Breast epithelium (tissue), 4 donors: ENCODE results near the gene TGM5. TPM values are rescaled to one million over a fixed set of nuclear protein-coding genes. Genes with fewer than 3 reads are reported as not detected.
A peak's percentile ranks its signal among the peaks of the same experiment; 100 is the strongest.
"Not testable (repeated sequence)": the region's sequence is repeated elsewhere in the genome, so short reads cannot be mapped to it uniquely, and the experiment has no call there.

Experiments
- DNase-seq, 2 donors: peaks; one replicate each; pipeline ENCODE4 v3.0.0-alpha.2; 2019; ENCODE audit warnings: low spot score in 2 of 2
- H3K27ac ChIP-seq, 2 donors: fragments of 200-600 bp; sonication (generic) in 1 of 2; one replicate each; pipeline ENCODE4 v1.5.1; 2016 to 2019; ENCODE audit warnings: mild to moderate bottlenecking in 1 of 2
- H3K27me3 ChIP-seq, 2 donors: fragments of 200-600 bp; sonication (generic) in 1 of 2; one replicate each; pipeline versions ENCODE4 v1.5.1 to v1.6.0; 2017 to 2019; ENCODE audit warnings: control low read depth in 1 of 2, mild to moderate bottlenecking in 1 of 2
- H3K36me3 ChIP-seq: fragments of 200-600 bp; one replicate; pipeline ENCODE4 v1.5.1; 2019
- H3K4me1 ChIP-seq, 2 donors: fragments of 200-600 bp; sonication (generic); one replicate each; pipeline ENCODE4 v1.5.1; 2016 to 2019; ENCODE audit warnings: control low read depth in 1 of 2
- H3K4me3 ChIP-seq, 3 donors: fragments of 200-600 bp; sonication (generic); 1 replicate in 2 of 3; 2 replicates in 1 of 3; pipeline ENCODE4 v1.5.1; 2016 to 2019; ENCODE audit warnings: mild to moderate bottlenecking in 3 of 3, moderate library complexity in 2 of 3
- H3K9me3 ChIP-seq, 2 donors: fragments of 200-600 bp; sonication (generic) in 1 of 2; one replicate each; pipeline ENCODE4 v1.5.1; 2016 to 2019; ENCODE audit warnings: control low read depth in 1 of 2
- POLR2A ChIP-seq: fragments of 450-650 bp; IDR thresholded peaks from one replicate; pipeline ENCODE4 v1.6.1; 2016; ENCODE audit warnings: antibody characterized with exemption, mild to moderate bottlenecking, moderate library complexity
- POLR2AphosphoS5 ChIP-seq, 3 donors: sonication (generic); formaldehyde crosslinking; IDR thresholded peaks; one replicate each; pipeline ENCODE4 v1.6.1; 2017; ENCODE audit warnings: antibody characterized with exemption in 3 of 3
- intact Hi-C: fragments of 100-400 bp; cut with DNase I; formaldehyde crosslinking; loops from one replicate; pipeline ENCODE4 v1.15.1; 2023; ENCODE audit warnings: low total_unique reads
- total RNA-seq, 3 donors: library from RNA; depleted of rRNA; stranded (reverse); fragments of >200 nt; gene quantifications; one replicate each; pipeline ENCODE4 v1.1.0, GENCODE V29; 2016
- TF ChIP-seq, protein P1 (sequence below), 3 donors: fragments of 450-650 bp; IDR thresholded peaks; one replicate each; pipeline ENCODE4 v1.5.1; 2016 to 2017; ENCODE audit warnings: antibody characterized with exemption in 3 of 3, mild to moderate bottlenecking in 3 of 3, moderate library complexity in 3 of 3

TGM5 gene
- total RNA-seq, 3 donors from 2014 or later, result 1.6 to 3.1 (median 2.7) TPM

DNA sequence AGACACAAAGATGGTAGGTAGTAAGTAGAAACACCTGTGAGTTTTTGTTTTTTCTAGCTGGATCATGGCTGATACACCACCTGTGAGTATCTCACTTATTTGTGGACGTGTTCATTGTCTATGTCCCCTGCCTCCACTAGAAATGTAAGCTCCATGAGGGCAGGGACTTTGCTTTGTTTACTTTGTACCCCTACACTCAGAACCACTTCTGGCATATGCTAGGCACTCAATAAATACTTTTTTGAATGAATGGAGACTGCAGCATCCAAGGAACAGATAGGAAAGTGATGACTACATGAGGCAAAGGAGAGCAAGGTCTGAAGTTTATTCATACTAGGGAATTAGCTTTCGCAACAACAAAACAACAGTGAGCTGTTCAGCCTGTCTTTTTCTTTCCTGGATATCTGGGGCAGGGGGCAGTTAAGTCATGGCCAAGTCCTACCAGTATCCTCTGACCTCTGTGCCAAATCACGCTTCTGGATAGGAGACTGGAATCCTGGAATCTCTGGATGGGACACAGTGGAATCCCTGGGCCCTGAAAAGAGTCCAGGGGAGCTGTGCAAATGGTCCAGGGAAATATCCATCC is 34.3 kb downstream of the TGM5 start:
- Histone ChIP-seq H3K9me3 (no peaks in the 10 kb centered on the region), H3K36me3 (no peaks in the 10 kb centered on the region), H3K27me3 (no peaks in the 10 kb centered on the region), H3K4me1 (no peaks in the 10 kb centered on the region), H3K4me3 (no peak overlapping the region), H3K27ac (no peak overlapping the region)
- TF ChIP-seq POLR2A (no peak), POLR2AphosphoS5 (IDR thresholded peaks at IDR 0.05) (no peak)
- TF ChIP-seq, protein P1, sequence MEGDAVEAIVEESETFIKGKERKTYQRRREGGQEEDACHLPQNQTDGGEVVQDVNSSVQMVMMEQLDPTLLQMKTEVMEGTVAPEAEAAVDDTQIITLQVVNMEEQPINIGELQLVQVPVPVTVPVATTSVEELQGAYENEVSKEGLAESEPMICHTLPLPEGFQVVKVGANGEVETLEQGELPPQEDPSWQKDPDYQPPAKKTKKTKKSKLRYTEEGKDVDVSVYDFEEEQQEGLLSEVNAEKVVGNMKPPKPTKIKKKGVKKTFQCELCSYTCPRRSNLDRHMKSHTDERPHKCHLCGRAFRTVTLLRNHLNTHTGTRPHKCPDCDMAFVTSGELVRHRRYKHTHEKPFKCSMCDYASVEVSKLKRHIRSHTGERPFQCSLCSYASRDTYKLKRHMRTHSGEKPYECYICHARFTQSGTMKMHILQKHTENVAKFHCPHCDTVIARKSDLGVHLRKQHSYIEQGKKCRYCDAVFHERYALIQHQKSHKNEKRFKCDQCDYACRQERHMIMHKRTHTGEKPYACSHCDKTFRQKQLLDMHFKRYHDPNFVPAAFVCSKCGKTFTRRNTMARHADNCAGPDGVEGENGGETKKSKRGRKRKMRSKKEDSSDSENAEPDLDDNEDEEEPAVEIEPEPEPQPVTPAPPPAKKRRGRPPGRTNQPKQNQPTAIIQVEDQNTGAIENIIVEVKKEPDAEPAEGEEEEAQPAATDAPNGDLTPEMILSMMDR (IDR thresholded peaks at IDR 0.05), result no peak
- intact Hi-C loops, result loop anchor here (5.0 kb wide), 1 partner anchor 45 kb away; no protein-coding TSS in a partner anchor
- DNase-seq, result no peak

DNA sequence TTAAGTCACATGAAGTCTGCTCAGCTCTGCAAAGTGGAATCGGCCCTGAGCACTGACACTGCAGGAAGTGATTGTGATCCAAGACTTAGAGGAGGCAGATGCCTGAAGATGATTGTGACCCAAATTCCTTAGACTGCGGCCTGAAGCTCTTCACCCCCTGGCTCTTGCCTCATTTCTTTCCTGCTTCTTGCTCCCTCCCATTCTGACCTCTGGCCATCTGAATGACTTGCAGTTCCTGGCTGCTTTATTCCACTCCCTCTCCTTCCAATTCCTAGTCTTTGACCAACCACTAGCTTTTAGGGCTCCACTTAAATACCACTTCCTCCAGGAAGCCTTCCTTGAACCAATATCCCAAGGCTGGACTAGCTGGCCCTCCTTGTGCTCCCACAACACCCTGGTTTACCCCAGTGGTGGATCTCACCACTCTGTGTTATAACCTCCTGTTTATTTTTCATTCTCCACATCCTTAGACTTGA is 36.0 kb downstream of the TGM5 start:
- Histone ChIP-seq H3K36me3 (no peaks in the 10 kb centered on the region), H3K4me3 (no peak overlapping the region), H3K9me3 (no peaks in the 10 kb centered on the region), H3K27ac (peak overlapping the region; percentile 66 to 67), H3K4me1 (no peaks in the 10 kb centered on the region), H3K27me3 (no peaks in the 10 kb centered on the region)
- TF ChIP-seq, protein P1 (IDR thresholded peaks at IDR 0.05), result no peak
- TF ChIP-seq POLR2A (no peak), POLR2AphosphoS5 (IDR thresholded peaks at IDR 0.05) (no peak)
- DNase-seq, result no peak
- intact Hi-C loops, result loop anchor here (5.0 kb wide), 1 partner anchor 47 kb away; no protein-coding TSS in a partner anchor

DNA sequence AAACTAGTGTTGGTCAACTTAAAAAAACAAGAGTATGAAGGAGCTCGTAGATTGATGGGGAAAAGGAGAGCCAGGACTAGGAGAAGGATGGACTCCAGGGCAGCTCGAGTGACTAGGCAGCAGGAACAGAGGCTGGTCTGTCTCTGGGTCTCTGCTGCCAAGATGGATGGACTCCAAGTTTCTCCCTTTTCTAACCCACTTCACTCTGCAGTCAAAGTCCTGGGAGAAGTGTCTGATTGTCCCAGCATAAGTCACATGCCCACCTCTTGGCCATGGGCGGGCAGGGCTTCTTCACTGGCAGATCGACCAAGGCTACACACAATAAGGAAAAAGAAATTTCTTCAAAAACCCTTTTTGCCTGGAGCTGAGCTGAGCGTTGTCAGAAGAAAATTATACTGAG is 36.8 kb downstream of the TGM5 start:
- Histone ChIP-seq H3K27me3 (no peaks in the 10 kb centered on the region), H3K4me1 (no peaks in the 10 kb centered on the region), H3K36me3 (no peaks in the 10 kb centered on the region), H3K9me3 (no peaks in the 10 kb centered on the region), H3K4me3 (no peak overlapping the region), H3K27ac (peak overlapping the region; percentile 4 to 67)
- no peak for DNase-seq
- intact Hi-C loops, result loop anchor here (5.0 kb wide), 1 partner anchor 47 kb away; no protein-coding TSS in a partner anchor
- no peak for TF ChIP-seq POLR2A
- TF ChIP-seq, protein P1 (IDR thresholded peaks at IDR 0.05), result no peak
- no peak for TF ChIP-seq POLR2AphosphoS5 (IDR thresholded peaks at IDR 0.05)

DNA sequence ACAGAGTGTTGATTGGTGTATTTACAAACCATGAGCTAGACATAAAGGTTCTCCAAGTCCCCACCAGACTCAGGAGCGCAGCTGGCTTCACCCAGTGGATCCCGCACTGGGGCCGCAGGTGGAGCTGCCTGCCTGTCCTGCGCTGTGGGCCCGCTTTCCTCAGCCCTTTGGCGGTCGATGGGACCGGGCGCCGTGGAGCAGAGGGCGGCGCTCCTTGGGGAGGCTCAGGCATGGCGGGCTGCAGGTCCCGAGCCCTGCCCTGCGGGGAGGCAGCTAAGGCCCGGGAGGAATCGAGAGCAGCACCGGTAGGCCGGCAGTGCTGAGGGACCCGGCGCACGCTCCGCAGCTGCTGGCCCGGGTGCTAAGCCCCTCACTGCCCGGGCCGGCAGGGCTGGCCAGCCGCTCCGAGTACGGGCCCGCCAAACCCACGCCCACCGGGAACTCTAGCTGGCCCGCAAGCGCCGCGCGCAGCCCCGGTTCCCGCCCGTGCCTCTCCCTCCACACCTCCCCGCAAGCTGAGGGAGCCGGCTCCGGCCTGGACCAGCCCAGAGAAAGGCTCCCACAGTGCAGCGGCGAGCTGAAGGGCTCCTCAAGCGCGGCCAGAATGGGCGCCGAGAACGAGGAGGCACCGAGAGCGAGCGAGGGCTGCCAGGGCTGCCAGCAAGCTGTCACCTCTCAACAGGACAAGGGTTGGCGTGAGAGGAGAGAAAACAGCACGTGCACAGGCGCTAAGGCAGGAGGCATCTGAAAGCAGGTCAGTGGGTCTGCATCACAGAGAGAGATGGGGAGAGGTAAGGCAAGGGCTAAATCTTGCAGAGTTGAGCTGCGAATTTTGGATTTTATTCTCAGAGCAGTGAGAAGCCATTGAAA is 40.1 kb downstream of the TGM5 start:
- no peak for DNase-seq
- Histone ChIP-seq H3K36me3 (no peaks in the 10 kb centered on the region), H3K27me3 (no peaks in the 10 kb centered on the region), H3K4me1 (no peaks in the 10 kb centered on the region), H3K27ac (no peak overlapping the region), H3K4me3 (no peak overlapping the region), H3K9me3 (no peaks in the 10 kb centered on the region)
- no peak for TF ChIP-seq POLR2AphosphoS5 (IDR thresholded peaks at IDR 0.05)
- TF ChIP-seq POLR2A, result no peak
- TF ChIP-seq, protein P1 (IDR thresholded peaks at IDR 0.05), result no peak
- intact Hi-C loops, result no loop called here

DNA sequence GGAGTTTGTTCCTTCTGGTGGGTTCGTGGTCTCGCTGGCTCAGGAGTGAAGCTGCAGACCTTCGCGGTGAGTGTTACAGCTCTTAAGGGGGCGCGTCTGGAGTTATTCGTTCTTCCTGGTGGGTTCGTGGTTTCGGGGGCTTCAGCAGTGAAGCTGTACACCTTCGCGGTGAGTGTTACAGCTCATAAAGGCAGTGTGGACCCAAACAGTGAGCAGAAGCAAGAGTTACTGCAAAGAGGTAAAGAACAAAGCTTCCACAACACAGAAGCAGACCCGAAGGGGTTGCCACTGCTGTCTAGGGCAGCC is 40.8 kb downstream of the TGM5 start:
- H3K9me3 ChIP-seq, H3K27ac ChIP-seq, H3K36me3 ChIP-seq, H3K27me3 ChIP-seq, H3K4me3 ChIP-seq, H3K4me1 ChIP-seq, DNase-seq, intact Hi-C loops: not testable (repeated sequence)
